PC-3 (cell line): ENCODE data around the gene TRAPPC10. TPM values are rescaled to one million over a fixed set of nuclear protein-coding genes. Genes with fewer than 3 reads are reported as not detected.
"Not testable (repeated sequence)": the region's sequence is repeated elsewhere in the genome, so short reads cannot be mapped to it uniquely, and the experiment has no call there.

ENCODE experiments used
- ATAC-seq: fragments of 200-7000 bp; cut with Tn5 transposase; 2 replicates; pipeline ENCODE4 v1.9.1; 2020; ENCODE audit warnings: mild to moderate bottlenecking, moderate library complexity
- BruUV-seq: library from RNA; stranded (reverse); fragments of 400-500 nt; replicated peaks from 2 replicates; lab custom pipeline; 2021; lab: Mats Ljungman, UMichigan
- CTCF ChIA-PET: fragments of 300-600 bp; sonication (Branson Sonifier 250); formaldehyde crosslinking; loops from one replicate; lab custom pipeline; 2022; ENCODE audit warnings: antibody characterized with exemption; lab: Charles Lee
- POLR2A ChIA-PET: fragments of 300-600 bp; sonication (Branson Sonifier 250); formaldehyde crosslinking; loops from one replicate; lab custom pipeline; 2022; ENCODE audit warnings: antibody characterized with exemption; ENCODE audit not compliant: unreplicated experiment; lab: Charles Lee
- DNase-seq: peaks from one replicate; pipeline ENCODE4 v3.0.0-alpha.2; 2015
- H2AFZ ChIP-seq: fragments of 300-600 bp; sonication (generic); 2 replicates; pipeline ENCODE4 v1.6.0; 2016; ENCODE audit warnings: antibody characterized with exemption, low read length
- H3F3A ChIP-seq: fragments of 300-600 bp; sonication (generic); one replicate; pipeline ENCODE4 v1.6.0; 2017; ENCODE audit warnings: antibody characterized with exemption, low read length, control low read depth, mild to moderate bottlenecking; ENCODE audit not compliant: unreplicated experiment
- H3K27ac ChIP-seq: fragments of 300-600 bp; sonication (generic); 2 replicates; pipeline ENCODE4 v1.5.1; 2016; ENCODE audit warnings: mild to moderate bottlenecking, low read length
- H3K27me3 ChIP-seq: fragments of 300-600 bp; sonication (generic); 2 replicates; pipeline ENCODE4 v1.6.1; 2016; ENCODE audit warnings: low read length, mixed read lengths
- H3K36me3 ChIP-seq: fragments of 300-600 bp; sonication (generic); 2 replicates; pipeline ENCODE4 v1.6.1; 2016; ENCODE audit warnings: low read depth, mixed run types, low read length, mixed read lengths
- H3K4me1 ChIP-seq: fragments of 300-600 bp; sonication (generic); 2 replicates; pipeline ENCODE4 v1.5.1; 2016; ENCODE audit warnings: low read length; ENCODE audit not compliant: insufficient read depth
- H3K4me2 ChIP-seq: fragments of 300-600 bp; sonication (generic); 2 replicates; pipeline ENCODE4 v1.6.0; 2016; ENCODE audit warnings: low read length
- H3K4me3 ChIP-seq: fragments of 300-600 bp; sonication (generic); 2 replicates; pipeline ENCODE4 v1.5.1; 2016; ENCODE audit warnings: mild to moderate bottlenecking, low read length, mixed read lengths
- H3K79me2 ChIP-seq: fragments of 300-600 bp; sonication (generic); 2 replicates; pipeline ENCODE4 v1.6.1; 2017; ENCODE audit warnings: low read length, mixed read lengths
- H3K9ac ChIP-seq: fragments of 300-600 bp; sonication (generic); 2 replicates; pipeline ENCODE4 v1.6.0; 2016; ENCODE audit warnings: mild to moderate bottlenecking, low read length
- H3K9me2 ChIP-seq: fragments of 300-600 bp; sonication (generic); replicated peaks from 2 replicates; pipeline ENCODE4 v1.6.1; 2016; ENCODE audit warnings: mixed run types, low read length, mixed read lengths
- H3K9me3 ChIP-seq: fragments of 300-600 bp; sonication (generic); 2 replicates; pipeline ENCODE4 v1.6.1; 2016; ENCODE audit warnings: low read length, mixed read lengths
- H4K20me1 ChIP-seq: fragments of 300-600 bp; sonication (generic); 2 replicates; pipeline ENCODE4 v1.6.1; 2016; ENCODE audit warnings: low read length, mixed read lengths
- intact Hi-C: fragments of 100-400 bp; cut with micrococcal nuclease; formaldehyde crosslinking; loops from 2 replicates; pipeline ENCODE4 v1.9.0; 2023
- total RNA-seq: library from RNA; depleted of rRNA; stranded (reverse); fragments of >200 nt; gene quantifications from 2 replicates; pipeline ENCODE4 v1.2.3, GENCODE V29; 2014

TRAPPC10 gene
- total RNA-seq, 1 experiment from 2014 or later, result 31.4 TPM

DNA sequence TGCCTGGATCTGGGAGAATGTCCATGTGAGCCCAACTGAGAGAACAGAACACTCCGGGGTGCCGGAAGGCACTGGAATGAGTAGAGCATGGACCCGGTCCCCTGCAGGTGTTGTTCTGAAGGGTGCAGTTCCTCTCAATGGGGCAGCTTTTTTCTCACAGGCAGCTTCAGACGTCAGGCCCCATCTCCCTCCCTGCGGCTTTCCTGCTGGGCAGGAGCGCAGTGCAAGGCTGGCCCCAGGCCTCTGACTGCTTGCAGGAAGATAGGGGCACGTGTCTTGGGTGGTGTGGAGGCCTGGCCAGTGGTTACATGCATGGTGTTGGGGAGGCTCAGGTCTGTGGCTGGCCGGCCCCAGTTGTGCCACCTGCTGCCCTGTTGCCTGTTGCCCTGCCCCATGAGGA is 131.9 kb downstream of the TRAPPC10 start:
- H3K79me2 ChIP-seq, H3K4me2 ChIP-seq, CTCF ChIA-PET, H3K27me3 ChIP-seq, H3K36me3 ChIP-seq, H3K9me2 ChIP-seq, H2AFZ ChIP-seq, H3K27ac ChIP-seq, POLR2A ChIA-PET, DNase-seq, BruUV-seq, H3K9ac ChIP-seq, H3K4me1 ChIP-seq, H3K9me3 ChIP-seq, ATAC-seq, H3K4me3 ChIP-seq, intact Hi-C loops, H3F3A ChIP-seq, H4K20me1 ChIP-seq: not testable (repeated sequence)

DNA sequence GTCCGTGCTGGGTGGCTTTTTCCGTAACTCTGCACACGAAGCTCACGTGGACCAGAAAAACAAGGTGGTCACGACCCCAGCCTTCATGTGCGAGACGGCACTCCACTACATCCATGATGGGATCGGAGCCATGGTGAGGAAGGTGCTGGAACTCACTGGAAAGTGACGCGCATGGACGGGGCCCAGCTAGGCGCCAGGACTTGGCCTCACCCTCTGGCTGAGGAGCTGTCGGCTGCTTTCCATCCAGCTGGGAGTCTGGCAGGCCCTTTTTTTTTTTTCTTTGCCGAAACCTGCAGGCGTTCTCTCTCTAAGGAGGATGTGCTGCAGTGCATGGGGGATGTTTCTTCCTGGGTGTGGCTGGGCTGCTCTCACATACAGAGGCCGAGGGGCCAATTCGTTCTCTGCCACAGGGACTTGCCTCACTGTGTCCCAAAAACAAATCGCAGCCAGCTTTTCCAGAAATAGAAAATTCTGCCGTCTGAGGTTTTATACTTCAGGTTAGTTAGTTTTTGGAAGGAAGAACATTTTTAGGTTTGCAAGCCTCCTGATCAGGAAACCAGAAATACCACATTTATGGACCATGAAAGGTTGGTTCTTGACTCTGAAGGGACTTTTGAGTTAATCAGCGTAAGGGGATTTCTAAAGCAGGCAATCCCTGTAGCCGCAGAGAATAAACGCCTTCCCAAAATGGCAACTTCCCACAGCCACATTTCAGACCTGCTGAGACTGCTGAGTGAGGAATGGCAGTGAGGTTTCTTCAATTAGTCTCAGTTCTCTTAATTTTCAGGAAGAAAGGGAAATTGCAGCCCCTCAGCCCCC is 132.9 kb downstream of the TRAPPC10 start:
- intact Hi-C loops, ATAC-seq, DNase-seq, H4K20me1 ChIP-seq, CTCF ChIA-PET, H3K4me3 ChIP-seq, H3K36me3 ChIP-seq, H3K4me1 ChIP-seq, H3K9me2 ChIP-seq, H3K9ac ChIP-seq, H3F3A ChIP-seq, H3K27ac ChIP-seq, H3K9me3 ChIP-seq, POLR2A ChIA-PET, H3K4me2 ChIP-seq, H3K27me3 ChIP-seq, H2AFZ ChIP-seq, H3K79me2 ChIP-seq: not testable (repeated sequence)
- TSS peak; percentile 77 for BruUV-seq

DNA sequence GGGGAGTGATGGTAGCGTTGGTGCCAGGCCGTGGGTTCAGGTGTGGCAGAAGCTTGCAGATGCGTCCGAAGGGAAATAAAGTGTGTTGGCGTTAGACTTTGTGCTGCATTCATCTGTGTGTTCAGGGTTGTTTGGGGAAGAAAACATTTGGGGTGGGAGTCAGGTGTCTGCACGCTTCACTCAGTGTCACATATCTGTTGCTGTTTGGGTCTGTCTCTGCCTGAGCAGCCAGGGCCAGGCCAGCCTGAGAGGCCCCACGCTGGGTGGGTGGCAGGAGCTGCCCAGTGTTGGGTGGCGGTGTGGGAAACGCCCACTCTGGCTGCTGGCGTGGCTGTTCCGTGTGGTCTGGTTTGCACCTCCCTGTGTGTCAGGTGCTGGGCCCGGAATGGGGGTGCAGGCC is 133.5 kb downstream of the TRAPPC10 start:
- intact Hi-C loops, H3K4me3 ChIP-seq, CTCF ChIA-PET, H3K4me1 ChIP-seq, H3K9me2 ChIP-seq, H4K20me1 ChIP-seq, H3K36me3 ChIP-seq, H3K79me2 ChIP-seq, H2AFZ ChIP-seq, DNase-seq, H3F3A ChIP-seq, POLR2A ChIA-PET, H3K27me3 ChIP-seq, ATAC-seq, H3K4me2 ChIP-seq, BruUV-seq, H3K9me3 ChIP-seq, H3K9ac ChIP-seq, H3K27ac ChIP-seq: not testable (repeated sequence)

DNA sequence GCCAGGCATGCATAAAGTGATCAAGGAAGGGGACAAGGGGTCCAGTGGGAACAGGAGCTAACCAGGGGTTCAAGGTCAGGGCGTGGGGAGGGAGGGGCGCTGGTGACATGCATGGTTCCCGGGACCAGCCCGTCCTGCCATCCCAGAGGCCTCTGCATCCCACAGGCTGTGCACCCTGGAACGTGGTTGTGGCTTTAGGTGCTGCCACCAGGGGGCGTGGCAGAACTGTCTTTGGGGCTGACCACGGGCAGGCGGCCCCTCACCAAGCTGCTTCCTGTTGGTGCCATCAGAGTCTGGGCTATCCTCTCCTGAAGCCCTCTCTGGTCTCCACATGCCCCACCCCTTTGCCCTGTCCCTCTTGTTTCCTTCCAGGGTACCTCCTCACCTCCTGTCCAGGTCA is 135.0 kb downstream of the TRAPPC10 start:
- H3K4me2 ChIP-seq, H3K4me3 ChIP-seq, H3F3A ChIP-seq, H3K9me2 ChIP-seq, H3K4me1 ChIP-seq, H3K27ac ChIP-seq, CTCF ChIA-PET, H3K79me2 ChIP-seq, H4K20me1 ChIP-seq, H3K27me3 ChIP-seq, H2AFZ ChIP-seq, H3K36me3 ChIP-seq, H3K9ac ChIP-seq, H3K9me3 ChIP-seq, intact Hi-C loops, BruUV-seq, POLR2A ChIA-PET, DNase-seq: not testable (repeated sequence)
- peak; percentile 81 for ATAC-seq

DNA sequence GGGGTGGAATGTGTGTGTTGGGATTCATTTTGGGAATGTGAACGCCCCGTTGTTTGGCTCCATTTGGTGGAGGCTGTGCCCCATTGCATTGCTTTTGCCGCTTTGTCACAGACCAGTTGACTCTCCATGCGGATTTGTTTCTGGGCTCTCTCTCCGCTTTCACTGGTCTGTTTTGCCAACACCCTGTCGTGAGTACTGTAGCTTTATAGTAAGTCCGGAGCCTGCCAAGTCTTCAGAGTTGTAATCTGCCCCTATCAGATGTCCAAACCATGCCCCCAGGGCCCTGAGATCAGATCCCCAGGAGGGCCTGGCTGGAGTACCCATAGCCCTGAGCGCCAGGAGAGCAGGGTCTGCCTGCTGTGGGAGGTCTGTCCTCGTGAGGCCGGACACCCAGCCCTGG is 138.1 kb downstream of the TRAPPC10 start:
- intact Hi-C loops, ATAC-seq, BruUV-seq, CTCF ChIA-PET, H2AFZ ChIP-seq, H3K4me3 ChIP-seq, H3K36me3 ChIP-seq, H3K4me1 ChIP-seq, POLR2A ChIA-PET, H4K20me1 ChIP-seq, H3K4me2 ChIP-seq, H3K9me3 ChIP-seq, DNase-seq, H3K27ac ChIP-seq, H3K27me3 ChIP-seq, H3K79me2 ChIP-seq, H3K9ac ChIP-seq, H3F3A ChIP-seq, H3K9me2 ChIP-seq: not testable (repeated sequence)

GRCh38 chr21:44153214-44153888 is 141.2 kb downstream of the TRAPPC10 start:
- H3K79me2 ChIP-seq, H3K9me2 ChIP-seq, H3K9ac ChIP-seq, DNase-seq, POLR2A ChIA-PET, intact Hi-C loops, H3F3A ChIP-seq, CTCF ChIA-PET, H3K27me3 ChIP-seq, H3K4me3 ChIP-seq, H3K27ac ChIP-seq, H2AFZ ChIP-seq, H3K36me3 ChIP-seq, H3K4me2 ChIP-seq, H3K4me1 ChIP-seq, H4K20me1 ChIP-seq, H3K9me3 ChIP-seq, BruUV-seq: not testable (repeated sequence)
- peak; percentile 85 for ATAC-seq
